HG02840 (cell line): ENCODE data around the gene DNAJC4.
"Not testable (repeated sequence)": the region's sequence is repeated elsewhere in the genome, so short reads cannot be mapped to it uniquely, and the experiment has no call there.

Experiments used
- ATAC-seq: cut with Tn5 transposase; IDR thresholded peaks from one replicate; pipeline ENCODE4 v1.9.1; 2021; ENCODE audit warnings: mild to moderate bottlenecking, moderate library complexity, moderate number of reproducible peaks; ENCODE audit not compliant: unreplicated experiment, low FRiP score

Gene DNAJC4

GRCh38 chr11:64243236-64243854 lies 13.0 kb downstream of the DNAJC4 start:
- no peak for ATAC-seq

GRCh38 chr11:64244107-64244506 lies 13.8 kb downstream of the DNAJC4 start:
- no peak for ATAC-seq

GRCh38 chr11:64244966-64245365 lies 14.6 kb downstream of the DNAJC4 start:
- no peak for ATAC-seq

GRCh38 chr11:64245401-64245796 lies 15.1 kb downstream of the DNAJC4 start:
- ATAC-seq = no peak

GRCh38 chr11:64245797-64246620 lies 15.7 kb downstream of the DNAJC4 start:
- ATAC-seq = no peak

- ATAC-seq = not testable (repeated sequence)
Observed at GRCh38 chr11:64246621-64246870, 16.2 kb downstream of the DNAJC4 start.

- ATAC-seq = no peak
Observed at GRCh38 chr11:64246871-64247728, 16.8 kb downstream of the DNAJC4 start, which contains the start of gene PPP1R14B. Gene PPP1R14B, minus strand, starts transcription at chr11:64246943. Its CDS starts 270 bp downstream, at chr11:64246673.

GRCh38 chr11:64247729-64248531 lies 17.6 kb downstream of the DNAJC4 start:
- no peak for ATAC-seq

- ATAC-seq = no peak
Observed at GRCh38 chr11:64248578-64248977, 18.2 kb downstream of the DNAJC4 start.

GRCh38 chr11:64249038-64249437 lies 18.7 kb downstream of the DNAJC4 start:
- no peak for ATAC-seq

GRCh38 chr11:64249563-64250414 lies 19.4 kb downstream of the DNAJC4 start:
- no peak for ATAC-seq

GRCh38 chr11:64250415-64251015 lies 20.2 kb downstream of the DNAJC4 start:
- ATAC-seq = no peak

GRCh38 chr11:64251016-64251752 lies 20.8 kb downstream of the DNAJC4 start, which contains the start of gene PLCB3:
Gene PLCB3, plus strand, starts transcription at chr11:64251530. Its CDS starts 120 bp downstream, at chr11:64251650.
- ATAC-seq = no peak

GRCh38 chr11:64251753-64252002 lies 21.3 kb downstream of the DNAJC4 start:
- ATAC-seq = no peak

GRCh38 chr11:64252003-64252872 lies 21.9 kb downstream of the DNAJC4 start:
- ATAC-seq = no peak

GRCh38 chr11:64253043-64253442 lies 22.7 kb downstream of the DNAJC4 start:
- no peak for ATAC-seq

- no peak for ATAC-seq
Observed at GRCh38 chr11:64253481-64253880, 23.1 kb downstream of the DNAJC4 start.

- ATAC-seq = no peak
Observed at GRCh38 chr11:64254326-64254725, 24.0 kb downstream of the DNAJC4 start.
